T follicular helper cell (primary cell): ENCODE results near the gene ACSS2.

ENCODE experiments used
- DNase-seq: peaks from one replicate; pipeline ENCODE4 v3.0.0-alpha.2; 2020; ENCODE audit warnings: low read depth
- total RNA-seq, 2 experiments: gene quantifications; one replicate each; lab custom pipeline; 2026; lab: John Stamatoyannopoulos, UW

ACSS2 gene
- 10.3 to 29.9 reads per million in 2 experiments for total RNA-seq

- DNase-seq, result no peak
Observed at GRCh38 chr20:34876406-34877282, at the start of gene ACSS2. Gene ACSS2, plus strand, starts transcription at chr20:34876612. Its CDS starts 34 bp downstream, at chr20:34876646.

- DNase-seq, result no peak
Observed at GRCh38 chr20:34829191-34829590, 47.2 kb upstream of the ACSS2 start.

GRCh38 chr20:34831936-34832335 is 44.5 kb upstream of the ACSS2 start:
- no peak for DNase-seq

GRCh38 chr20:34834459-34834893 is 41.9 kb upstream of the ACSS2 start:
- no peak for DNase-seq

GRCh38 chr20:34842143-34842542 is 34.3 kb upstream of the ACSS2 start:
- no peak for DNase-seq

GRCh38 chr20:34843421-34843820 is 33.0 kb upstream of the ACSS2 start:
- DNase-seq, result no peak

GRCh38 chr20:34848597-34848996 is 27.8 kb upstream of the ACSS2 start:
- DNase-seq, result no peak

GRCh38 chr20:34849778-34850177 is 26.6 kb upstream of the ACSS2 start:
- no peak for DNase-seq

- no peak for DNase-seq
Observed at GRCh38 chr20:34850969-34851368, 25.4 kb upstream of the ACSS2 start.

- no peak for DNase-seq
Observed at GRCh38 chr20:34852298-34852697, 24.1 kb upstream of the ACSS2 start.

- DNase-seq, result no peak
Observed at GRCh38 chr20:34859367-34859766, 17.0 kb upstream of the ACSS2 start.

- no peak for DNase-seq
Observed at GRCh38 chr20:34859826-34860545, 16.4 kb upstream of the ACSS2 start.

GRCh38 chr20:34861386-34862084 is 14.9 kb upstream of the ACSS2 start:
- DNase-seq, result no peak

GRCh38 chr20:34862724-34863123 is 13.7 kb upstream of the ACSS2 start:
- DNase-seq, result no peak

- DNase-seq, result no peak
Observed at GRCh38 chr20:34863421-34863965, 12.9 kb upstream of the ACSS2 start.

GRCh38 chr20:34864216-34864615 is 12.2 kb upstream of the ACSS2 start:
- DNase-seq, result no peak

- no peak for DNase-seq
Observed at GRCh38 chr20:34871320-34871926, 5.0 kb upstream of the ACSS2 start.

GRCh38 chr20:34871966-34872621 is 4.3 kb upstream of the ACSS2 start:
- no peak for DNase-seq

GRCh38 chr20:34872622-34873224 is 3.7 kb upstream of the ACSS2 start, which contains the start of gene GGT7:
Gene GGT7, minus strand, starts transcription at chr20:34872856. Its CDS starts 41 bp downstream, at chr20:34872815.
- DNase-seq, result peak; percentile 82

- DNase-seq, result no peak
Observed at GRCh38 chr20:34873583-34874093, 2.8 kb upstream of the ACSS2 start.
